Measurements from ENCODE around the gene RBM20.
"Not testable (repeated sequence)": the region's sequence is repeated elsewhere in the genome, so short reads cannot be mapped to it uniquely, and the experiment has no call there.

Gene RBM20

DNA sequence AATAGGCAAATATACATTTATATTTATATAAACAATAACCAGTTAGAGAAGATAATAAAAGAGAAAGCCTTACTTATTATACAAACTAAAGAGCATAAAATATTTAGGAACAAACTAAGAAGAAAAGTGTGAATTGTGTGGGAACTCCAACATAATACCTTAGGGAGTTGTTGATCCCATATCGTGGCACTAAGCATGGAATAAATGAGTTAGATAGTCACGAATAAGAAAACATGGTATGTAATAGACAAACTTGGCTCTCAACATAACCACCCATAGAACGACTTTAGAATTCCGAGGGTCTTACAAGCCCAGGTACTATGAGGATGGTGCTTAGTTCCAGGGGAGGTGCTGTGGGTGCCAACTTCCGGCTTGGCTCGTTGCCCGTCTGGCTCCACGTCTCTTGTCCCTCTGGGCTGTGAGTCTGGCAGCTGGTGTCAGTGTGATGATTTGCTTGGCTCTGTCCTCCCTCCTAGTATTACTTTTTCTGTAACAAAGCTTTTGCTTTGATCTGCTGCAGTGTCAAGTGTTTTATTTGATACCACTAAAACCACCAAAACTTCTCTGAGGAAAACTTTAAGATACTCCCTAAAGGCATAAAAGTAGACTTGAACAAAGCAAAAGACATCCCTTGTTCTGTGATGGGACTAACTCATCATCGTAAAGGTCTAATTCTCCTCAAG is 9.5 kb upstream of the RBM20 start:
- DNase-seq (ENCODE audit: low spot score), result no peak
- in situ Hi-C loops (cut with MboI; ENCODE audit: low pct_unique_long_range_greater_than_20kb, low sequenced_read_pairs, unreplicated experiment), result no loop called here
- TF ChIP-seq, protein P1, sequence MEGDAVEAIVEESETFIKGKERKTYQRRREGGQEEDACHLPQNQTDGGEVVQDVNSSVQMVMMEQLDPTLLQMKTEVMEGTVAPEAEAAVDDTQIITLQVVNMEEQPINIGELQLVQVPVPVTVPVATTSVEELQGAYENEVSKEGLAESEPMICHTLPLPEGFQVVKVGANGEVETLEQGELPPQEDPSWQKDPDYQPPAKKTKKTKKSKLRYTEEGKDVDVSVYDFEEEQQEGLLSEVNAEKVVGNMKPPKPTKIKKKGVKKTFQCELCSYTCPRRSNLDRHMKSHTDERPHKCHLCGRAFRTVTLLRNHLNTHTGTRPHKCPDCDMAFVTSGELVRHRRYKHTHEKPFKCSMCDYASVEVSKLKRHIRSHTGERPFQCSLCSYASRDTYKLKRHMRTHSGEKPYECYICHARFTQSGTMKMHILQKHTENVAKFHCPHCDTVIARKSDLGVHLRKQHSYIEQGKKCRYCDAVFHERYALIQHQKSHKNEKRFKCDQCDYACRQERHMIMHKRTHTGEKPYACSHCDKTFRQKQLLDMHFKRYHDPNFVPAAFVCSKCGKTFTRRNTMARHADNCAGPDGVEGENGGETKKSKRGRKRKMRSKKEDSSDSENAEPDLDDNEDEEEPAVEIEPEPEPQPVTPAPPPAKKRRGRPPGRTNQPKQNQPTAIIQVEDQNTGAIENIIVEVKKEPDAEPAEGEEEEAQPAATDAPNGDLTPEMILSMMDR (IDR thresholded peaks at IDR 0.05; ENCODE audit: extremely low read depth, insufficient read depth, missing control alignments), result no peak

DNA sequence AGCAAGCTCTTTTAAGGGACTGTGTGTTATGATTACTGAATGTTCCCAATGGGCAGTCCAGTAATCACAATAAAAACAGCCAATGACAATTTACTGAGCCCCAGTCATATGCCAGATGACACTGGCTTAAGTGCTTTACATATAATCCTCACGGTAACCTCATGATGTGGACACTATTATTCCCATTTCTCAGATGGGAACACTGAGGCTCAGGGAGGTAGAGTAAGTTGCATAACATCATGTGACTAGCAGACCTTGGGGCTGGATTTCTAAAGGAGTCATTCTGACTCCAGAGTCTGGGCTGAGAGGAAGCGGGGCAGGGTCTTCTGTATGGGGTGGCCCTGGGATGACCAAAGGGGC is 7.6 kb upstream of the RBM20 start:
- in situ Hi-C loops (cut with MboI; ENCODE audit: low pct_unique_long_range_greater_than_20kb, low sequenced_read_pairs, unreplicated experiment), result no loop called here
- no peak for DNase-seq (ENCODE audit: low spot score)
- TF ChIP-seq, protein P1 (IDR thresholded peaks at IDR 0.05; ENCODE audit: extremely low read depth, insufficient read depth, missing control alignments), result no peak

DNA sequence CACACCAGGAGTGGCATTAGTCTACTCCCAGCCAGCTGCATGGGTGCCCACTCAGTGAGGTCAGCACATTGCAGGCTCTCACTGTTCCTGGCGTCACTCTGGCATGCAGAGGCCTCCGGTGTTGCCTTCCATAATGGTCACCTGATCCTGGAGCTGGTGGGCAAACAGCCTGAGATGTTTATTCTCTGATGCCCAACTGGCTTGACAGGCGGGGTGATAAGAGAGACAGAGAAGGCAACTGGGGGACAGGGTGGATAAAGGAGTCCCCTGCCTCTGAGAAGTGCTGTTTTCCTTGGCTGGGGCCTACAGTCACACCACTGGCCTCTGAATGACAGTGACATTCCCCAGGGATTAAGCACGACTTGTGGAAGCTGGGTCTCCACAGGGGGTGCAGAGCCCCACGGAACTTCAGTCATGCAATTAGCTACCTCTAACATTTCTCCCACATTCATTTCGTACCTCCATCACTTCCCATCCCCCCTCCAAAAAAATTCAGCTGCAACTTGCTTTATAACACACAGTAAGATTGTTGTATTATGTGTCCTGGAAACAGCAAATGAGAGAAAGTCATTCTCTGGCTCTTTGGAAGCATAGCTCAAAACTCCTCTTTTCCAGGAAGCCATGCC is 7.1 kb upstream of the RBM20 start:
- DNase-seq (ENCODE audit: low spot score), result no peak
- TF ChIP-seq, protein P1 (IDR thresholded peaks at IDR 0.05; ENCODE audit: extremely low read depth, insufficient read depth, missing control alignments), result no peak
- in situ Hi-C loops (cut with MboI; ENCODE audit: low pct_unique_long_range_greater_than_20kb, low sequenced_read_pairs, unreplicated experiment), result no loop called here

DNA sequence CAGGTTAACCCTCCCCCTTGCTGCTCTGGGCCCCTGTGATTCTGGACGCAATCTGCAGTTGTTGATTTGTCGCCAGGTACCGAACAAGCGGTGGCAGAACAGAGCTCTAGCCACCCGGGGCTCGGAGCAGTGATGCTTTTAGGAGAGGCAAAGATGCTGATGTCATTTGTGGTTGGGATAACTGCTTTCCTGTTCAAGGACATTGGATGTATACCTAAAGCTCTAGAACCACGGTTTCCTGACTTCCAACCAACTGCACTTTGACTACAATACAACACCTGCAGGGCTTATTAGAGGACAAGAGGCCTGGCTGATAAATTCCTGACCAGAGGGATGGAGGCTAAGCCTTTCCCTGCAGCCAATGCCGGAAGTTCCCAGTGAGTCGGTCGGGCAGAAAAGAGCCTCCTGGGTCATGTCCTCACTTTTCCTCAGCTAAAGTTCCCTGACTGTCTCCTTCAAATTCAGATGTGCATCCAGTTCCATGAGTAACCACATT is 6.5 kb upstream of the RBM20 start:
- TF ChIP-seq, protein P1 (IDR thresholded peaks at IDR 0.05; ENCODE audit: extremely low read depth, insufficient read depth, missing control alignments), result no peak
- in situ Hi-C loops (cut with MboI; ENCODE audit: low pct_unique_long_range_greater_than_20kb, low sequenced_read_pairs, unreplicated experiment), result no loop called here
- no peak for DNase-seq (ENCODE audit: low spot score)

DNA sequence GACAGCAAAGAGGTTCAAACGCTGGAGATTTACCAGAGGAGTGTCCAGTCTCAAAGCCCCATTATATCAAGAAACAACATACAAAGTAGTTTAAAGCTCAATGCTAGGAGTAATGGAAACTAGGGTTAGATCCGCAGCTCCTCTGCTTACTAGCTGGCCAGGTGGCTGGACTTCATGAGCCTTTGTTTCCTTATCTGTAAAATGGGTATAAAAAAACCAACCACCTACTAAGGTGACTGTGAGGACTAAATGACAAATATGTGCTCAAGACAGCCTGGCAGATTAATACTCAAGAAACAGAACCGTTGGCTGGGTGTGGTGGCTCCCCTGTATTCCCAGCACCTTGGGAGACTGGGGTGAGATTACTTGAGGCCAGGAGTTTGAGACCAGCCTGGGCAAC is 5.8 kb upstream of the RBM20 start:
- in situ Hi-C loops (cut with MboI; ENCODE audit: low pct_unique_long_range_greater_than_20kb, low sequenced_read_pairs, unreplicated experiment), result no loop called here

DNA sequence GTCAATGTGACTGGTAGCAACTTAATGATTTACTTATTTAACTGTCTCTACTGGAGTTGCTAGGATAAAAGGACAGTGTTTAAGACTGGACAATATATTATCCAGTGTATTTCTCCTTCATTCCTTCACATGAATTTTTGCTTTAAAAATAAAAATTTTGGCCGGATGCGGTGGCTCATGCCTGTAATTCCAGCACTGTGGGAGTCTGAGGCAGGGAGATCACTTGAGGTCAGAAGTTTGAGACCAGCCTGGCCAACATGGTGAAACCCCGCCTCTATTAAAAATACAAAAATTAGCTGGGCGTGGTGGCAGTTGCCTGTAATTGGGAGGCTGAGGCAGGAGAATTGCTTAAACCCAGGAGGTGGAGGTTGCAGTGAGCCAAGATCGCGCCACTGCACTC is 5.1 kb upstream of the RBM20 start:
- in situ Hi-C loops (cut with MboI; ENCODE audit: low pct_unique_long_range_greater_than_20kb, low sequenced_read_pairs, unreplicated experiment), result not testable (repeated sequence)

More for the DNA sequence above, 5.8 kb upstream of the RBM20 start:
- DNase-seq (ENCODE audit: low spot score), result no peak
- TF ChIP-seq, protein P1 (IDR thresholded peaks at IDR 0.05; ENCODE audit: extremely low read depth, insufficient read depth, missing control alignments), result no peak

DNA sequence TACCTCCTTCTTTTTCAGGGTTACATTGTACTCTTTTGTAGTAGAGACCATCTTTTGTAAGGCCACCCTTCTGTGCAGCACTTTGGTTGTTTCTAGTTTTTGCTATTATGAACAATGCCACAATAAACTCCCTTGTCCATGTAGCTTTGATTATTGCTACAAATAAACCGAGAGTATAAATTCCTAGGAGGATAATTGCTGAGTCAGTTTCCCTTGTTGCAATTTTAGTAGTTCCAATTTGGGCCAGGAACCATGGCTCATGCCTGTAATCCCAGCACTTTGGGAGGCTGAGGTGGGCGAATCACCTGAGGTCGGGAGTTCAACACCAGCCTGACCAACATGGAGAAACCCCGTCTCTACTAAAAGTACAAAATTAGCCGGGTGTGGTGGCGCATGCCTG is 4.3 kb upstream of the RBM20 start:
- DNase-seq (ENCODE audit: low spot score); in situ Hi-C loops (cut with MboI; ENCODE audit: low pct_unique_long_range_greater_than_20kb, low sequenced_read_pairs, unreplicated experiment): not testable (repeated sequence)

More for the DNA sequence above, 5.1 kb upstream of the RBM20 start:
- DNase-seq (ENCODE audit: low spot score), result not testable (repeated sequence)
